ENCODE results near the gene CA4.

- no peak for TF ChIP-seq CTCF (IDR thresholded peaks at IDR 0.05; ENCODE audit: insufficient read depth, low read length, poor library complexity, severe bottlenecking)
- no peak for TF ChIP-seq EZH2phosphoT487 (conservative IDR thresholded peaks at IDR 0.05; ENCODE audit: low read length)
These were observed 43.3 kb upstream of the CA4 start for GRCh38 chr17:60106340-60107059.

Data from SU-DHL-6 (cell line).